ENCODE measurements around the gene EIF2AK3.

DNA sequence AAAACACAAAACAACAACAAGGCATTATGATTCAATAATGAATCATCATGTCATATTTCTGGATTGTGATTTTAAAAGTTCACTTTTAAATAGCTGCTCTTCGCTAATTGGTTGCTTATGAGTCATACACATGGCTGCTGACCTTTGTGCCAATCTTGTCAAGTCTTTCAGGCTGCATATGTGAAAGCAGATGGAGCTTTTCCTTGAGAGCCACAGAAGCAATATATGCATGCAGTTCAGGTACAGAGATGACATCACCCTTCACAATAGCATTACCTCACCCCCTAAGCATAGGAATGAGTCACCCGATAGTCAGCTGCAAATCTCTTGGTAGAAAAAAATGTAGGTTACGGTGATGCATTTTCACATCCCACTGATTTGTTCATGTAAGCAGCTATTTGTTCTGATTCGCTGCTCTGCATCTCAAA lies 27.2 kb downstream of the EIF2AK3 start:
- TF ChIP-seq POLR2AphosphoS5 (IDR thresholded peaks at IDR 0.05), result peak in 1 of 4 donors; percentile 50
- TF ChIP-seq, protein P1, sequence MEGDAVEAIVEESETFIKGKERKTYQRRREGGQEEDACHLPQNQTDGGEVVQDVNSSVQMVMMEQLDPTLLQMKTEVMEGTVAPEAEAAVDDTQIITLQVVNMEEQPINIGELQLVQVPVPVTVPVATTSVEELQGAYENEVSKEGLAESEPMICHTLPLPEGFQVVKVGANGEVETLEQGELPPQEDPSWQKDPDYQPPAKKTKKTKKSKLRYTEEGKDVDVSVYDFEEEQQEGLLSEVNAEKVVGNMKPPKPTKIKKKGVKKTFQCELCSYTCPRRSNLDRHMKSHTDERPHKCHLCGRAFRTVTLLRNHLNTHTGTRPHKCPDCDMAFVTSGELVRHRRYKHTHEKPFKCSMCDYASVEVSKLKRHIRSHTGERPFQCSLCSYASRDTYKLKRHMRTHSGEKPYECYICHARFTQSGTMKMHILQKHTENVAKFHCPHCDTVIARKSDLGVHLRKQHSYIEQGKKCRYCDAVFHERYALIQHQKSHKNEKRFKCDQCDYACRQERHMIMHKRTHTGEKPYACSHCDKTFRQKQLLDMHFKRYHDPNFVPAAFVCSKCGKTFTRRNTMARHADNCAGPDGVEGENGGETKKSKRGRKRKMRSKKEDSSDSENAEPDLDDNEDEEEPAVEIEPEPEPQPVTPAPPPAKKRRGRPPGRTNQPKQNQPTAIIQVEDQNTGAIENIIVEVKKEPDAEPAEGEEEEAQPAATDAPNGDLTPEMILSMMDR (IDR thresholded peaks at IDR 0.05), result no peak

Data from sigmoid colon (tissue), 4 donors.